ENCODE data around the gene SERPING1. TPM values are rescaled to one million over a fixed set of nuclear protein-coding genes. Genes with fewer than 3 reads are reported as not detected.

Gene SERPING1
- total RNA-seq, 6 donors from 2014 or later, result 306 to 573 (median 469) TPM

DNA sequence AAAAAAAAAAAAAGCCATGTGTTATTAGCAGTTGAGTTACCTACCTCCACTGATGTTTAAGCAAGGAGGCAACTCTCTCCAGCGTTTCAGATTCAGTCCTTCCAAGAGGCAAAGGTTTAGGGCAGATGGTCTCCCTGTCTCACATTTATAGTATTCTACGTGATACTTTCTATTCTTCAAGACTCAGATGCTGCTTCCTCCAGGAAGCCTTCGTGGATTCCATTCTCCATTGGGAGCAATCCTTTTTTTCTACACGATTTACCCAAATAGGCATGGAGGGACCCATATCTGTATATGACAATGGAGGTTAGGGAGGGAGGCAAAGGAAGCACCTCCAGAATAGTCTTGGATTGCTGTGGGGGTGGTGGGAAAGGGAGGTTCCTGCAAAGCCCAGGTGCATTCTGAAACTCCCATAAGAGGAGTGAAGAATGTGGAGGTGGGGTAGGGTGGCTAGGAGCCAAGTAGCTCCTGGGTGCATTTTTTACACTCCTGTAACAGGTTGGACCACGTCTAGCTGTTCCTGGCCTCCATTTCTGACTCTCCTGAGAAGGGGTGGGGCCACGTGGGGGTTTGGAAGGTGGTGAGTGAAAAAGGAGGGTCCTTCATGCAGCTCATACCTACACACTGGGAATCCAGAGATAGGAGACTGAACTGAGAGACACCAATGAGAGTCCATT is 36.0 kb downstream of the SERPING1 start:
- no peak overlapping the region for H3K4me3 ChIP-seq
- 81% methylated on average over 6 of the region's 6 CpGs for WGBS, 2 donors
- no peak for DNase-seq
- H3K4me1 ChIP-seq, result peaks cover 5 to 11% (median 9%) of the 10 kb centered on the region in 4 donors
- no peaks in the 10 kb centered on the region for H3K27me3 ChIP-seq
- no peaks in the 10 kb centered on the region for H3K36me3 ChIP-seq
- no peak overlapping the region for H3K27ac ChIP-seq
- TF ChIP-seq POLR2AphosphoS5 (IDR thresholded peaks at IDR 0.05) (no peak), EP300 (IDR thresholded peaks at IDR 0.05) (no peak), POLR2A (IDR thresholded peaks at IDR 0.05) (no peak)
- TF ChIP-seq, protein P1, sequence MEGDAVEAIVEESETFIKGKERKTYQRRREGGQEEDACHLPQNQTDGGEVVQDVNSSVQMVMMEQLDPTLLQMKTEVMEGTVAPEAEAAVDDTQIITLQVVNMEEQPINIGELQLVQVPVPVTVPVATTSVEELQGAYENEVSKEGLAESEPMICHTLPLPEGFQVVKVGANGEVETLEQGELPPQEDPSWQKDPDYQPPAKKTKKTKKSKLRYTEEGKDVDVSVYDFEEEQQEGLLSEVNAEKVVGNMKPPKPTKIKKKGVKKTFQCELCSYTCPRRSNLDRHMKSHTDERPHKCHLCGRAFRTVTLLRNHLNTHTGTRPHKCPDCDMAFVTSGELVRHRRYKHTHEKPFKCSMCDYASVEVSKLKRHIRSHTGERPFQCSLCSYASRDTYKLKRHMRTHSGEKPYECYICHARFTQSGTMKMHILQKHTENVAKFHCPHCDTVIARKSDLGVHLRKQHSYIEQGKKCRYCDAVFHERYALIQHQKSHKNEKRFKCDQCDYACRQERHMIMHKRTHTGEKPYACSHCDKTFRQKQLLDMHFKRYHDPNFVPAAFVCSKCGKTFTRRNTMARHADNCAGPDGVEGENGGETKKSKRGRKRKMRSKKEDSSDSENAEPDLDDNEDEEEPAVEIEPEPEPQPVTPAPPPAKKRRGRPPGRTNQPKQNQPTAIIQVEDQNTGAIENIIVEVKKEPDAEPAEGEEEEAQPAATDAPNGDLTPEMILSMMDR (IDR thresholded peaks at IDR 0.05), result no peak
- no peak for ATAC-seq (ENCODE audit: low FRiP score in 2 of 2)
- H3K9me3 ChIP-seq, result no peaks in the 10 kb centered on the region

DNA sequence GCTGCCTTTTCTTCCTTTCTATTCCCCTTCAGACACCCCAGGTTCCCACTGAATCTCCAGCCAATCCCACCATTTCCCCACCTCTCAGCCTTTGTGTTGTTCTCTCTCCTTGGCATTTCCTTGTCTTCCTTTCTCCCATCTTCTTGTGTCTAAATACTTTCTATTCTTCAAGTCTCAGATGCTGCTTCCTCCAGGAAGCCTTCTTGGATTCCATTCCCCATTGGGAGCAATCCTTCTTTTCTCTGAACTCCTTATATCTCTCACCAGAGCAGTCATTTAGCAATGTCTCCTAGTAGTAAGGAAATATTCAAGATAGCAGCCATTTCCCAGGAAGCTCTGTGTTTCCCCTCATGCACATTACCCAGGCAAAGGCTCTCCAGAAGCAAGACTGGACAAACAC is 36.8 kb downstream of the SERPING1 start:
- TF ChIP-seq POLR2AphosphoS5 (IDR thresholded peaks at IDR 0.05), result no peak
- TF ChIP-seq EP300 (IDR thresholded peaks at IDR 0.05), result no peak
- TF ChIP-seq, protein P1 (IDR thresholded peaks at IDR 0.05), result no peak
- no peak for TF ChIP-seq POLR2A (IDR thresholded peaks at IDR 0.05)
- peaks cover 8 to 19% (median 14%) of the 10 kb centered on the region in 4 donors for H3K4me1 ChIP-seq
- H3K27me3 ChIP-seq, result no peaks in the 10 kb centered on the region

DNA sequence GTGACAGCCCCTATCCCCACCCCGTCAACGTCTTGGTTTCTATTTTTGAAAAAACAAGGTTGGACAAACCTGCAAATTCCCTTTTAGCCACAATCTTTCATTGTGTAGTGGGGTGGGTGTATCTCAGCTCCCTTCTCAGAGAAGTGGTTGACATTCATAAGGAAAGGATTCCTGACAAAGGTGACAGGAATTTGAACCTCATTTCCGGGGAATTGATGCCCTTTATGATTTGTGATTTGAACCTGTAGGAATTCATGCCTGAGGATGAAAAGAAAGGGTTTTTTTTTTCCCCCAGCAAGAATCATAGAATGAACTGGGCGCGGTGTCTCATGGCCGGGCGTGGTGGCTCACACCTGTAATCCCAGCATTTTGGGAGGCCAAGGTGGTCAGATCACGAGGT is 37.8 kb downstream of the SERPING1 start:
- 89 to 91% methylated on average over 8 of the region's 8 CpGs for WGBS, 2 donors
- Histone ChIP-seq H3K9me3 (no peaks in the 10 kb centered on the region), H3K27ac (no peak overlapping the region), H3K4me1 (peaks cover 18 to 28% (median 23%) of the 10 kb centered on the region in 4 donors), H3K4me3 (no peak overlapping the region), H3K27me3 (no peaks in the 10 kb centered on the region), H3K36me3 (no peaks in the 10 kb centered on the region)
- DNase-seq (no peak), ATAC-seq (ENCODE audit: low FRiP score in 2 of 2) (no peak)
- TF ChIP-seq, protein P1 (IDR thresholded peaks at IDR 0.05), result no peak
- no peak for TF ChIP-seq EP300 (IDR thresholded peaks at IDR 0.05)
- no peak for TF ChIP-seq POLR2A (IDR thresholded peaks at IDR 0.05)
- no peak for TF ChIP-seq POLR2AphosphoS5 (IDR thresholded peaks at IDR 0.05)

More for the DNA sequence above, 36.8 kb downstream of the SERPING1 start:
- Histone ChIP-seq H3K27ac (no peak overlapping the region), H3K36me3 (no peaks in the 10 kb centered on the region), H3K4me3 (no peak overlapping the region), H3K9me3 (no peaks in the 10 kb centered on the region)
- DNase-seq, result no peak
- no peak for ATAC-seq (ENCODE audit: low FRiP score in 2 of 2)

DNA sequence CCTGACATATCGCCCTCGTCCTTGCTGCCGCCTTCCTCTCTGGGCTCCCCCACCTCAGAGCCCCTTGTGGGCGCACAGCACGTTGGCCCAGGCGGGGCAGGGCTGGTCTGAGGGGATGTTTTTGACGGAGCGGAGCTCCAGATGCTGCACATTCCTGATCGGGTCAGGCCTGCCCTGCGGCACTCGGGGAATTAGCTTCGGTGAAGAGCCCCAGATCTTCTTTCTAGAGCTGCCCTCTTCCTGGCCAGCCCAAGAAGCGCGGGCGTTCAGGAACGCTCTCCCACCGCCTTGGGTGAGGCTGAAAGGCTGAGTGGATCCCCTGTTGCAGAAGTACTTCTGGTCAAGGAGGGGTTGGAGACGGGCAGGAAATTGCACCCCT is 40.1 kb downstream of the SERPING1 start:
- TF ChIP-seq, protein P1 (IDR thresholded peaks at IDR 0.05), result no peak
- TF ChIP-seq EP300 (IDR thresholded peaks at IDR 0.05) (no peak), POLR2AphosphoS5 (IDR thresholded peaks at IDR 0.05) (no peak), POLR2A (IDR thresholded peaks at IDR 0.05) (no peak)
- WGBS, 2 donors, result 15 to 43% methylated on average over 8 to 18 of the region's 18 CpGs
- Histone ChIP-seq H3K4me1 (peaks cover 25 to 36% (median 30%) of the 10 kb centered on the region in 4 donors), H3K9me3 (no peaks in the 10 kb centered on the region), H3K27me3 (no peaks in the 10 kb centered on the region), H3K4me3 (peak overlapping the region; percentile 56 to 86 (median 82)), H3K36me3 (no peaks in the 10 kb centered on the region), H3K27ac (peak overlapping the region; percentile 81 to 90 (median 84))
- DNase-seq (peak in 1 of 2 donors; percentile 57), ATAC-seq (ENCODE audit: low FRiP score in 2 of 2) (peak; percentile 1 to 6)
